ENCODE data around the gene TMCC1.
A peak's percentile ranks its signal among the peaks of the same experiment; 100 is the strongest.
"Not testable (repeated sequence)": the region's sequence is repeated elsewhere in the genome, so short reads cannot be mapped to it uniquely, and the experiment has no call there.

TMCC1 gene

GRCh38 chr3:129834580-129834979 lies 58.9 kb downstream of the TMCC1 start:
- Histone ChIP-seq H3K36me3 (ENCODE audit: control insufficient read depth, insufficient read depth, low read length, severe bottlenecking) (no peaks in the 10 kb centered on the region), H3K9ac (ENCODE audit: low read length) (no peak overlapping the region), H3K27me3 (replicated peaks; ENCODE audit: control insufficient read depth, insufficient read depth, low read length) (no peaks in the 10 kb centered on the region), H3K4me3 (ENCODE audit: low read length) (no peak overlapping the region), H3K4me1 (ENCODE audit: control insufficient read depth, insufficient read depth, low read length) (peaks cover 31% of the 10 kb centered on the region), H3K9me3 (ENCODE audit: control insufficient read depth, low read length) (peaks cover 3% of the 10 kb centered on the region)
- no peak for DNase-seq (ENCODE audit: low read depth)

GRCh38 chr3:129831942-129832341 lies 61.6 kb downstream of the TMCC1 start:
- H3K27me3 ChIP-seq (replicated peaks; ENCODE audit: control insufficient read depth, insufficient read depth, low read length); DNase-seq (ENCODE audit: low read depth); H3K9me3 ChIP-seq (ENCODE audit: control insufficient read depth, low read length); H3K4me3 ChIP-seq (ENCODE audit: low read length); H3K36me3 ChIP-seq (ENCODE audit: control insufficient read depth, insufficient read depth, low read length, severe bottlenecking): not testable (repeated sequence)
- Histone ChIP-seq H3K4me1 (ENCODE audit: control insufficient read depth, insufficient read depth, low read length) (peaks cover 46% of the 10 kb centered on the region), H3K9ac (ENCODE audit: low read length) (peak overlapping the region; percentile 37)

GRCh38 chr3:129831503-129831902 lies 62.0 kb downstream of the TMCC1 start:
- Histone ChIP-seq H3K4me1 (ENCODE audit: control insufficient read depth, insufficient read depth, low read length) (peaks cover 46% of the 10 kb centered on the region), H3K4me3 (ENCODE audit: low read length) (no peak overlapping the region), H3K9ac (ENCODE audit: low read length) (peak overlapping the region; percentile 37), H3K36me3 (ENCODE audit: control insufficient read depth, insufficient read depth, low read length, severe bottlenecking) (no peaks in the 10 kb centered on the region), H3K9me3 (ENCODE audit: control insufficient read depth, low read length) (peaks cover 3% of the 10 kb centered on the region), H3K27me3 (replicated peaks; ENCODE audit: control insufficient read depth, insufficient read depth, low read length) (no peaks in the 10 kb centered on the region)
- DNase-seq (ENCODE audit: low read depth), result no peak

GRCh38 chr3:129829640-129830039 lies 63.9 kb downstream of the TMCC1 start:
- DNase-seq (ENCODE audit: low read depth), result peak; percentile 92
- peak overlapping the region; percentile 82 for H3K9ac ChIP-seq (ENCODE audit: low read length)
- no peaks in the 10 kb centered on the region for H3K27me3 ChIP-seq (replicated peaks; ENCODE audit: control insufficient read depth, insufficient read depth, low read length)
- no peaks in the 10 kb centered on the region for H3K36me3 ChIP-seq (ENCODE audit: control insufficient read depth, insufficient read depth, low read length, severe bottlenecking)
- H3K4me1 ChIP-seq (ENCODE audit: control insufficient read depth, insufficient read depth, low read length), result peaks cover 60% of the 10 kb centered on the region
- H3K4me3 ChIP-seq (ENCODE audit: low read length), result peak overlapping the region; percentile 28
- H3K9me3 ChIP-seq (ENCODE audit: control insufficient read depth, low read length), result no peaks in the 10 kb centered on the region

GRCh38 chr3:129827765-129828164 lies 65.7 kb downstream of the TMCC1 start:
- no peak overlapping the region for H3K4me3 ChIP-seq (ENCODE audit: low read length)
- no peak for DNase-seq (ENCODE audit: low read depth)
- H3K9me3 ChIP-seq (ENCODE audit: control insufficient read depth, low read length), result no peaks in the 10 kb centered on the region
- H3K27me3 ChIP-seq (replicated peaks; ENCODE audit: control insufficient read depth, insufficient read depth, low read length), result no peaks in the 10 kb centered on the region
- H3K36me3 ChIP-seq (ENCODE audit: control insufficient read depth, insufficient read depth, low read length, severe bottlenecking), result no peaks in the 10 kb centered on the region
- H3K4me1 ChIP-seq (ENCODE audit: control insufficient read depth, insufficient read depth, low read length), result peaks cover 77% of the 10 kb centered on the region
- H3K9ac ChIP-seq (ENCODE audit: low read length), result no peak overlapping the region

GRCh38 chr3:129824926-129825541 lies 68.5 kb downstream of the TMCC1 start:
- Histone ChIP-seq H3K9ac (ENCODE audit: low read length) (peak overlapping the region; percentile 49), H3K36me3 (ENCODE audit: control insufficient read depth, insufficient read depth, low read length, severe bottlenecking) (no peaks in the 10 kb centered on the region), H3K9me3 (ENCODE audit: control insufficient read depth, low read length) (no peaks in the 10 kb centered on the region), H3K4me3 (ENCODE audit: low read length) (no peak overlapping the region), H3K4me1 (ENCODE audit: control insufficient read depth, insufficient read depth, low read length) (peaks cover 66% of the 10 kb centered on the region), H3K27me3 (replicated peaks; ENCODE audit: control insufficient read depth, insufficient read depth, low read length) (no peaks in the 10 kb centered on the region)
- peak; percentile 77 for DNase-seq (ENCODE audit: low read depth)

- no peaks in the 10 kb centered on the region for H3K36me3 ChIP-seq (ENCODE audit: control insufficient read depth, insufficient read depth, low read length, severe bottlenecking)
- no peaks in the 10 kb centered on the region for H3K9me3 ChIP-seq (ENCODE audit: control insufficient read depth, low read length)
These were observed 70.8 kb downstream of the TMCC1 start for GRCh38 chr3:129822679-129823078.

GRCh38 chr3:129822241-129822640 lies 71.3 kb downstream of the TMCC1 start:
- no peaks in the 10 kb centered on the region for H3K36me3 ChIP-seq (ENCODE audit: control insufficient read depth, insufficient read depth, low read length, severe bottlenecking)
- peak overlapping the region; percentile 55 for H3K4me3 ChIP-seq (ENCODE audit: low read length)
- DNase-seq (ENCODE audit: low read depth), result no peak
- peak overlapping the region; percentile 82 for H3K9ac ChIP-seq (ENCODE audit: low read length)
- peaks cover 47% of the 10 kb centered on the region for H3K4me1 ChIP-seq (ENCODE audit: control insufficient read depth, insufficient read depth, low read length)
- H3K9me3 ChIP-seq (ENCODE audit: control insufficient read depth, low read length), result no peaks in the 10 kb centered on the region
- no peaks in the 10 kb centered on the region for H3K27me3 ChIP-seq (replicated peaks; ENCODE audit: control insufficient read depth, insufficient read depth, low read length)

More at GRCh38 chr3:129822679-129823078, 70.8 kb downstream of the TMCC1 start:
- H3K9ac ChIP-seq (ENCODE audit: low read length), result peak overlapping the region; percentile 82
- peaks cover 47% of the 10 kb centered on the region for H3K4me1 ChIP-seq (ENCODE audit: control insufficient read depth, insufficient read depth, low read length)
- H3K27me3 ChIP-seq (replicated peaks; ENCODE audit: control insufficient read depth, insufficient read depth, low read length), result no peaks in the 10 kb centered on the region
- H3K4me3 ChIP-seq (ENCODE audit: low read length), result peak overlapping the region; percentile 55
- peak; percentile 78 for DNase-seq (ENCODE audit: low read depth)

- no peak for DNase-seq (ENCODE audit: low read depth)
- H3K9ac ChIP-seq (ENCODE audit: low read length), result no peak overlapping the region
- peaks cover 5% of the 10 kb centered on the region for H3K36me3 ChIP-seq (ENCODE audit: control insufficient read depth, insufficient read depth, low read length, severe bottlenecking)
- H3K9me3 ChIP-seq (ENCODE audit: control insufficient read depth, low read length), result no peaks in the 10 kb centered on the region
- peaks cover 41% of the 10 kb centered on the region for H3K4me1 ChIP-seq (ENCODE audit: control insufficient read depth, insufficient read depth, low read length)
- no peak overlapping the region for H3K4me3 ChIP-seq (ENCODE audit: low read length)
- no peaks in the 10 kb centered on the region for H3K27me3 ChIP-seq (replicated peaks; ENCODE audit: control insufficient read depth, insufficient read depth, low read length)
These were observed 72.9 kb downstream of the TMCC1 start for GRCh38 chr3:129820587-129820986.

- Histone ChIP-seq H3K4me1 (ENCODE audit: control insufficient read depth, insufficient read depth, low read length) (peaks cover 8% of the 10 kb centered on the region), H3K9me3 (ENCODE audit: control insufficient read depth, low read length) (no peaks in the 10 kb centered on the region), H3K27me3 (replicated peaks; ENCODE audit: control insufficient read depth, insufficient read depth, low read length) (no peaks in the 10 kb centered on the region), H3K4me3 (ENCODE audit: low read length) (no peak overlapping the region), H3K36me3 (ENCODE audit: control insufficient read depth, insufficient read depth, low read length, severe bottlenecking) (peaks cover 5% of the 10 kb centered on the region), H3K9ac (ENCODE audit: low read length) (no peak overlapping the region)
- DNase-seq (ENCODE audit: low read depth), result no peak
These were observed 80.9 kb downstream of the TMCC1 start for GRCh38 chr3:129812589-129812988.

GRCh38 chr3:129809297-129809696 lies 84.2 kb downstream of the TMCC1 start:
- H3K9ac ChIP-seq (ENCODE audit: low read length), result no peak overlapping the region
- peaks cover 13% of the 10 kb centered on the region for H3K4me1 ChIP-seq (ENCODE audit: control insufficient read depth, insufficient read depth, low read length)
- H3K9me3 ChIP-seq (ENCODE audit: control insufficient read depth, low read length), result no peaks in the 10 kb centered on the region
- DNase-seq (ENCODE audit: low read depth), result no peak
- H3K27me3 ChIP-seq (replicated peaks; ENCODE audit: control insufficient read depth, insufficient read depth, low read length), result no peaks in the 10 kb centered on the region
- H3K36me3 ChIP-seq (ENCODE audit: control insufficient read depth, insufficient read depth, low read length, severe bottlenecking), result no peaks in the 10 kb centered on the region
- H3K4me3 ChIP-seq (ENCODE audit: low read length), result no peak overlapping the region

- Histone ChIP-seq H3K4me3 (ENCODE audit: low read length) (no peak overlapping the region), H3K4me1 (ENCODE audit: control insufficient read depth, insufficient read depth, low read length) (peaks cover 30% of the 10 kb centered on the region), H3K9ac (ENCODE audit: low read length) (no peak overlapping the region), H3K27me3 (replicated peaks; ENCODE audit: control insufficient read depth, insufficient read depth, low read length) (no peaks in the 10 kb centered on the region), H3K36me3 (ENCODE audit: control insufficient read depth, insufficient read depth, low read length, severe bottlenecking) (no peaks in the 10 kb centered on the region), H3K9me3 (ENCODE audit: control insufficient read depth, low read length) (no peaks in the 10 kb centered on the region)
- DNase-seq (ENCODE audit: low read depth), result no peak
These were observed 97.4 kb downstream of the TMCC1 start for GRCh38 chr3:129796146-129796545.

Measured in adipocyte (in vitro differentiated cells).